Activated T-helper 1 cell treated with Interleukin-2 at 50 U/mL for 16 hours (primary cell): Measurements from ENCODE around the gene AOC1.
A peak's percentile ranks its signal among the peaks of the same experiment; 100 is the strongest.
"Not testable (repeated sequence)": the region's sequence is repeated elsewhere in the genome, so short reads cannot be mapped to it uniquely, and the experiment has no call there.

Experiments used
- DNase-seq: peaks from one replicate; pipeline ENCODE4 v3.0.0-alpha.2; 2020; ENCODE audit warnings: low read depth

The AOC1 gene

GRCh38 chr7:150897502-150898474 is 45.5 kb downstream of the AOC1 start:
- DNase-seq: no peak

DNA sequence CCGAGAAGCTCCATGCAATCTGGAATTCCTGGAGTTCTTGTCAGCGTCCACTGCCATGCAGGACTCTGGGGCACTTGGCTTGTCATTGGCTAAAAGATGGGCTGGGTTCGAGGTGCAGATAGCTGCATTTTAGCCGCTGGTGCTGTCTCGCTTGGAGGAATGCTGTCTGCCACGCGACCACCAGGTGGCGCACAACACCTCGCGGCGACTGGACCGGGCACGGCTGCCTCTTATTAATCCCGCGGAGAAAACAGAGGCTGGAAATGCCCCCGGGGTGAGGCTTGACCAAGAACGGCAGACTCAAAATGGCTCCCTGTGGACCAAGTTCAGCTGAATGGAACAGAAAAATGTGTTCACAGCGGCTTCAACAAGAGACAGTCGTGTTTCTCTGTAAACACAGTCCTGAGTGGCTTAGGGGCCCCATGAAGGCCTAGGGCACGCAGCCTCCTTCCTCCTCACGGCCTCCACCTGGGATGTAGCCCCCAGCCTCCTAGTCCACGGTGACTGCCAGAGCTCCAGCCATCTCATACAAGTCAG is 46.2 kb downstream of the AOC1 start:
- peak; percentile 59 for DNase-seq

GRCh38 chr7:150900675-150901074 is 48.4 kb downstream of the AOC1 start:
- no peak for DNase-seq

DNA sequence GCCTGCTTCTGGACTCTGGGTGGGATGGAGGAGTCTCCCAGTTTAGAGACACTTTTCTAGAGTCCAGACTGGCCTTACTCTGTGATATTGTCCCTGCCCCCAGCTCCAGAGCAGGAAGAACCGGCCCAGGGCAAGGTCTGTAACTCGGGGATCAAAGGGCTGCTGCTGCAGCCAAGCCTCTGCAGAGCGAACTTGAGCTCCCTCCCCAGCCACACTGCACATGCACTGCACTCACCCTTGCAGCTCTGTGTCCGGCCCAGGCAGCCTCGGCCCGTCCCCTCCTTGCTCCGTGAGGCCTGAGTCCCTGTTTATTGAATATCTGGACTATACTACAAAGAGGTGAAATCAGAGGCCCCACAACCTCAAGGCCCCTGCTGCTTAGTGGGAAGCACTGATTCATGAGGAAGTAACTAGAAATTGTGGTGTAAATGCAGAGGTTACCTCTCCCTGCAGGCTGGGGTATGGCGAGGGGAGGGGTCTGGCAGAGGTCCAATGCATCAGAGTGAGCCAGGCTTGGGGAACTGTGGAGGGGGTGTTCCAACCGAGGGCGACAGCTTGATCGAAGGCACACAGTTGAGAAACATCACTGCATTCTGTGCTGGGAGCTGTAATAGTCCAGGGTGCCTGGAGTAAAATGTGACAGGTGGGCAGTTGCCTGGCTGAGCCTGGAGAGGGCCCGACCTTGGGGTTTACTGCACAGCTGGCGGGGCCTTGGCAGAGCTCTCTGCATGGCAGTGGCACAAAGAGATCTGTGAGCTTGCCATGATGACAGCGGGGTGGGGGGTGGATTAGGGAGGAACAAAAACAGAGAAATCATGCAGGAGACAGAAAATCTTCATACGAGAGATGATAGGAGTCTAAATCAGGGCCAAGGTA is 49.1 kb downstream of the AOC1 start:
- DNase-seq: no peak

GRCh38 chr7:150902078-150903033 is 50.0 kb downstream of the AOC1 start:
- DNase-seq: no peak

DNA sequence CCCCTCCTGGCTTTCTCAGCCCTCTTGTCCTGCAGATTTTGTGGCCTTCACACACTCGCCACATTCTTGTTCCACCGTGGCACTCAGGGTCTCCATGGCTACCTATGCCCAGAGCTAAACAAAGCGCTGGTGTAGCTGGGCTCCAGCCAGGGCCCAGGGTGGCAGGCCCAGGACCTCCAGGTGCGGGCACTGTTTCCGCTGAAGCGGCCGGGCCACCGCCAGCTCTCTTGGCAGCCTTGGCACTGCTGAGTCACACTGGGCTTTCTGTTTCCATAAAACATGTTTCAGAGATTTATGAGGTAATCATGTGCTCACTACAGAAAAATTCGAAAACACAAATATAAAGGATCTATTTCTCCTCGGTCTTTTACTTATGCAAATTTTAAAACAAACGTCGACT is 51.3 kb downstream of the AOC1 start:
- DNase-seq: no peak

DNA sequence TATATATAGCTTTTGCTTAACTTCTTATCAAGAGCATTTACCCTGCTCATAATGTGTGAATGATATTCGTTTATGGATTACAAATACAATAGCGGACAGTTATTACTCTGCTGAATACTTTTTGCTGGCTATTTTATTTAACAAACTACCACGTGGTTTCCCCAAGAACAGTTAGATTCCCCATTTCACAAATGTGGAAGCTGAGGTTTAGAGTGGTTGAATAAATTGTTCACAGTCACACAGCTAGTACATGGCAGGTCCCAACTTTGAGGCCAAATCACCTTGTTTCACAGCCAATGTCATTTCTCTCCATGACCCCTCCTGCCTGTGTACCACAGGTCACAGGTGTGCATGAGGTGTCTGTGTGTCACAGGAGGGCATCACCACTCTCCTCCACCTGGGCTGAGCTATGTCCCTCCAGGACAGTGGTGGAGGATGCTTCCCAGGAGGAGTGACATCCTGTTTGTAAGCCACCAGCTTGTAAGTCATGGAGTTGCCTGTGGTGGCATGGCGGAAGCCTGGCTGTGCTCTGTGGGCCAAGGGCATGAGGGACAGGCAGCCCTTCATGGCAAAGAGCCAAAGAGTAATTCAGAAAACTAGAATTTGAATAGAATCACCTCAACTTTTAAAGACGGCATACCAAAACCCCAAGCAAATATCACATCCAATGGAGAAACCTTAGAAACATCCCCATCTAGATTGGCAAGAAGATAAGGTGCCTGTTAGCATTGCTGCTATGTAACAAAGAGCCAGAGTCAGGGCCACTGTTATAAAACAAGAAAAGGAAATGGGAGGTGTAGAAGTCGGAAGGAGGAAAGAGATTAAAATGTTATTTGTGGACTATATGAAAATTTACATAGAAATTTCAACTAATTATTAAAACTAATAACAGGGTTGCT is 51.9 kb downstream of the AOC1 start:
- DNase-seq: no peak

GRCh38 chr7:150908173-150908572 is 55.9 kb downstream of the AOC1 start:
- DNase-seq: no peak

DNA sequence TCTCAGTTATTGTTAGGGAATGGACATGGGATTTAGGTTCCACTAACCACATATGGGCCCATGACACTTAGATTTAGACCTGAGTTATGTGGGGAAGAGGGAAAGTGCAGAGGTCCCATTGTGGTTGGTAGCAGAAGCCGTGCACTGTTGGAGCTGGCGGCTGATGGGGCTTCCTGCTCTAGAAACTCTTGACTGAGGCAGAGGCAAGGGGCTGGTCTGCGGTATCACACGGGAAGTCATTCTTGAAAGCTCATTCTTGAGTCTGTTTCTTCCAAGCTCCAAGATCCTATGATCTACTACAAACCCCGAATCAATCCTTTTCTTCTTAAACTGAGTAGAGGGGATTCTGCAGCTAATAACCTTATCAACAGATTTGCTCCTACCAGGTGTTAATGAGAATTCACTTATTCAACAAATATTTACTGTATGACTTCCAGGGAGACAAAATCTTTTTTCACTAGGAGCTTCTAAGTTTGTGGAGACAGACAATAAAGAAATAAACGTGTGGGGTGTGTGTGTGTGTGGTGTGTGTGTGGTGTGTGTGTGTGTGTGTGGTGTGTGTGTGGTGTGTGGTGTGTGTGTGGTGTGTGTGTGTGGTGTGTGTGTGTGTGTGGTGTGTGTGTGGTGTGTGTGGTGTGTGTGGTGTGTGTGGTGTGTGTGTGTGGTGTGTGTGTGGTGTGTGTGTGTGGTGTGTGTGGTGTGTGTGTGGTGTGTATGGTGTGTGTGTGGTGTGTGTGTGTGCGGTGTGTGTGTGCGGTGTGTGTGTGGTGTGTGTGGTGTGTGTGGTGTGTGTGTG is 57.1 kb downstream of the AOC1 start:
- DNase-seq: peak; percentile 12

DNA sequence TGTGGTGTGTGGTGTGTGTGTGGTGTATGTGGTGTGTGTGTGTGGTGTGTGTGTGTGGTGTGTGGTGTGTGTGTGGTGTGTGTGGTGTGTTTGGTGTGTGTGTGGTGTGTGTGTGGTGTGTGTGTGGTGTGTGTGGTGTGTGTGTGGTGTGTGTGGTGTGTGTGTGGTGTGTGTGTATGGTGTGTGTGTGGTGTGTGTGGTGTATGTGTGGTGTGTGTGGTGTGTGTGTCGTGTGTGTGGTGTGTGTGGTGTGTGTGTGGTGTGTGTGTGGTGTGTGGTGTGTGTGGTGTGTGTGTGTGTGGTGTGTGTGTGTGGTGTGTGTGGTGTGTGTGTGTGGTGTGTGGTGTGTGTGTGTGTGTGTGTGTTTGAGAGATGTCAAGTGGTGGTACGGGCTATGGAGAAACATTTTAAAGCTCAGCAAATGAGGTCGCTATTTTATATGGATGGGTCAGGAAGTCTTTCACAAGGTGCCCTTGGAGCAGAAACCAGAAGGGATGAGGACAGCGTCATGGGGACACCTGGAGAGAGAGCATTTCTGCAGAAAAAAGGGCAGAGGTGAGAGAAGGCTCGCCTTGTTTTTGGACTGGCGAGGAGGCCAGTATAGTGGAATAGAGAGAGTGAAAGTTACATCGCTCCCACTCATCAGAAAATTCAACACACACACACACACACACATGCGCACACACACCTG is 58.1 kb downstream of the AOC1 start:
- DNase-seq: not testable (repeated sequence)

- no peak for DNase-seq
Measured at GRCh38 chr7:150910996-150911422, 58.7 kb downstream of the AOC1 start.
